HFFc6 (cell line): ENCODE measurements around the gene CCDC12. TPM values are rescaled to one million over a fixed set of nuclear protein-coding genes. Genes with fewer than 3 reads are reported as not detected.

Experiments
- DNase-seq: peaks from one replicate; pipeline ENCODE4 v3.0.0-alpha.2; 2018
- H3K27ac Mint-ChIP-seq: 2 replicates; pipeline ENCODE4 v1.8.0; 2020; ENCODE audit warnings: mild to moderate bottlenecking, mixed read lengths
- H3K27me3 Mint-ChIP-seq: 2 replicates; pipeline ENCODE4 v1.8.0; 2021; ENCODE audit warnings: mild to moderate bottlenecking, moderate library complexity, mixed read lengths; ENCODE audit not compliant: insufficient read depth
- H3K36me3 Mint-ChIP-seq: 2 replicates; pipeline ENCODE4 v1.8.0; 2021; ENCODE audit warnings: low read depth, mixed read lengths
- H3K4me1 Mint-ChIP-seq: 2 replicates; pipeline ENCODE4 v1.8.0; 2020; ENCODE audit warnings: low read depth, mixed read lengths
- H3K4me3 Mint-ChIP-seq: 2 replicates; pipeline ENCODE4 v1.8.0; 2020; ENCODE audit warnings: mild to moderate bottlenecking, moderate library complexity, mixed read lengths
- H3K9me3 Mint-ChIP-seq: 2 replicates; pipeline ENCODE4 v1.8.0; 2020; ENCODE audit warnings: mild to moderate bottlenecking, mixed read lengths
- total RNA-seq, 6 experiments: library from RNA; stranded (reverse); fragmentation: NEBNext Ultra II Directional; extraction: Animal tissue kit (Norgen Biotek cat#: 25700); gene quantifications; 2 replicates in 1 of 6; 3 replicates in 5 of 6; pipeline ENCODE4 v1.2.3, GENCODE V29; 2021
- TF ChIP-seq, protein P1 (sequence below): fragments of 200-600 bp; sonication (generic); IDR thresholded peaks from 2 replicates; pipeline ENCODE4 v1.5.0; 2021; ENCODE audit warnings: antibody characterized with exemption, mild to moderate bottlenecking

Gene CCDC12
- total RNA-seq, 6 experiments from 2014 or later, result 21.3 to 27.9 (median 27.2) TPM

DNA sequence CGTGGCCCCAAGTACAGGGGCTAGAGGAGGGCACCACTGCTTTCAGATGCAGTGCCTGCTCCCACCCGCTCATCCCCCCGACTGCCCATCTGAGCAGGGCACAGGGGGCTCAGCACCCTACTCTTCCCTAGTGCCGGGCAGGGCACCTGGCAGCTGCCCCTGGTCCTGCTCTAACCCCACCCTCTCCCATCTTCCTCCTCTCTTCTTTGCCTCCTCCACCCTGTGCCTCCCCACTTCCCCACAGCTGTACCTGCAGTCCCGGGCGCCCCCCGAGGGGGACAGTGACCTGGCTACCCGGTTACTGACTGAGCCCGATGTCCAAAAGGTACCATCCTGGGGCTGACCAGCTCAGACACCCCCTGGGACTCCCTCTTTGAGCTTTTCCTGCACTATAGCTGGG is 15.7 kb upstream of the CCDC12 start:
- H3K9me3 Mint-ChIP-seq, result no peaks in the 10 kb centered on the region
- TF ChIP-seq, protein P1, sequence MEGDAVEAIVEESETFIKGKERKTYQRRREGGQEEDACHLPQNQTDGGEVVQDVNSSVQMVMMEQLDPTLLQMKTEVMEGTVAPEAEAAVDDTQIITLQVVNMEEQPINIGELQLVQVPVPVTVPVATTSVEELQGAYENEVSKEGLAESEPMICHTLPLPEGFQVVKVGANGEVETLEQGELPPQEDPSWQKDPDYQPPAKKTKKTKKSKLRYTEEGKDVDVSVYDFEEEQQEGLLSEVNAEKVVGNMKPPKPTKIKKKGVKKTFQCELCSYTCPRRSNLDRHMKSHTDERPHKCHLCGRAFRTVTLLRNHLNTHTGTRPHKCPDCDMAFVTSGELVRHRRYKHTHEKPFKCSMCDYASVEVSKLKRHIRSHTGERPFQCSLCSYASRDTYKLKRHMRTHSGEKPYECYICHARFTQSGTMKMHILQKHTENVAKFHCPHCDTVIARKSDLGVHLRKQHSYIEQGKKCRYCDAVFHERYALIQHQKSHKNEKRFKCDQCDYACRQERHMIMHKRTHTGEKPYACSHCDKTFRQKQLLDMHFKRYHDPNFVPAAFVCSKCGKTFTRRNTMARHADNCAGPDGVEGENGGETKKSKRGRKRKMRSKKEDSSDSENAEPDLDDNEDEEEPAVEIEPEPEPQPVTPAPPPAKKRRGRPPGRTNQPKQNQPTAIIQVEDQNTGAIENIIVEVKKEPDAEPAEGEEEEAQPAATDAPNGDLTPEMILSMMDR, result no peak
- H3K36me3 Mint-ChIP-seq, result no peaks in the 10 kb centered on the region
- no peaks in the 10 kb centered on the region for H3K4me1 Mint-ChIP-seq
- H3K27me3 Mint-ChIP-seq, result peaks cover 2% of the 10 kb centered on the region
- no peak overlapping the region for H3K4me3 Mint-ChIP-seq
- no peak for DNase-seq
- H3K27ac Mint-ChIP-seq, result no peak overlapping the region

DNA sequence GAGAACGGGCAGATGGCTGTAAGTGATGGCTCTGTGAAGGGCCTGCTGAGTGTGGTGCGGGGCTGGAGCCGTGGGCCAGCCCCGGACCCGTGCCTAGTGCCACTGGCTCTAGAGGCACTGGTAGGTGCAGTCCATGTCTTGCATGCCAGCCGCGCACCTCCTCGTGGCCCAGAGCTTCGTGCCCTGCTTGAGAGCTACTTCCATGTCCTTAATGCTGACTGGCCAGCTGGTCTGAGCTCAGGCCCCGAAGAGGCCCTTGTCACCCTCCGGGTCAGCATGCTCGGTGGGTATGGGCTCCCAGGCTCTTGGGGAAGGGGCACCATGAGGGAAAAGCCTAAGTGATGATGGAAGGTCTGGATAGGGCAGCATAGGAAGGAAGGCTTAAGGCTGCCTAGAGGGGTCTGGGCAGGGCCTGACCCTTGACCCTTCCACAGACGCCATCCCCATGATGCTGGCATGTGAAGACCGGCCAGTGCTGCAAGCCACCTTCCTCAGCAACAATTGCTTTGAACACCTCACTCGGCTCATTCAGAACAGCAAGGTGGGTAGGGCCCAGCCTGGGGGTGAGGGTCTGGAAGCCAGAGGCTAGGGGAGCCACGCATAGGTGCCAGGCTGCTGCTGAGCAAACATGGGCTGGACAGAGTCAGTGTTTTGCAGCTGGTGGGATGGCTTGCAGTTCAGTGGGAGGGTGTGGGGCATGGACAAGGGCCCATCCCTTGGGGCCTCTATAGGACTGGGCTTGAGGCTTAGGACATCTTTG is 15.0 kb upstream of the CCDC12 start:
- no peak overlapping the region for H3K4me3 Mint-ChIP-seq
- H3K9me3 Mint-ChIP-seq, result no peaks in the 10 kb centered on the region
- TF ChIP-seq, protein P1, result no peak
- peaks cover 2% of the 10 kb centered on the region for H3K27me3 Mint-ChIP-seq
- H3K27ac Mint-ChIP-seq, result no peak overlapping the region
- DNase-seq, result no peak
- no peaks in the 10 kb centered on the region for H3K36me3 Mint-ChIP-seq
- H3K4me1 Mint-ChIP-seq, result no peaks in the 10 kb centered on the region

DNA sequence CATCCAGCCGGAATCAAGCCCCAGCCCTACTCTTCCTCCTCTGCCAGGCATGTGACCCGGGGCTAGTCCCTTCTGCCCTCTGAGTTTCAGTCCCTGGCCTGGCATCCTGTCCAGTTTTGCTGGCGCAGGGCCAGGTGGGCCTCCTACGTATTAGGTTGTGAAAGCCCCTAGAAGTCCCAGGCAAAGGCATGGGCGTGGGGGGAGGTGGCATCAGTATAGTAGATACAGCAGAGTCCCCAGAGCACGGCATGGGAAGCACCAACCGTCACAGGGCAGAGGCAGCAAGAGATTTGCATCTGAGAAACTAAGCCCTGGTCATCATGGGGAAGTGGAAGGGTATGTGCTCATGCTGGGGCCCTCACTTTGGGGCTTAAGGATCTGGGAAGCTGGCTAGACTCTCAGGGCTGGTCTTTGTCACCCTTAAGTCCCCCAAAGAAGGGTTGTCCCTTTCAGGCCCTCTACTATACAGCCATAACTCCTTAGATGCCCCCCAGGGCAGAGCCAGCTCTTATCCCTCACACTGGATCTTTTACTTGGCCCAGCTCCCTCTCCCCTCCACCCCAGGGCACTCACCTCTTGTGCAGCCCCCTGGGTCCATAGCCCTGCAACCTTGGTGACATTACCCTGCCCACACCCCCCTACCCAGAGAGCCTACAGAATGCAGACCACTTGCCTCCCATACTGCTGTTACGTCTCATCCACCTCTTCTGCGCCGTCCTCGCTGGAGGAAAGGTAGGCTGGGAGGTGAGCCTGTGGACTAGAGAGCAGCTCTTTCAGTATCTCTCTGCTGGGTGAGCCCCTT is 14.2 kb upstream of the CCDC12 start:
- Mint-ChIP-seq H3K4me1 (no peaks in the 10 kb centered on the region), H3K4me3 (no peak overlapping the region), H3K27ac (no peak overlapping the region), H3K27me3 (peaks cover 2% of the 10 kb centered on the region), H3K36me3 (no peaks in the 10 kb centered on the region), H3K9me3 (no peaks in the 10 kb centered on the region)
- TF ChIP-seq, protein P1, result no peak
- DNase-seq, result no peak

DNA sequence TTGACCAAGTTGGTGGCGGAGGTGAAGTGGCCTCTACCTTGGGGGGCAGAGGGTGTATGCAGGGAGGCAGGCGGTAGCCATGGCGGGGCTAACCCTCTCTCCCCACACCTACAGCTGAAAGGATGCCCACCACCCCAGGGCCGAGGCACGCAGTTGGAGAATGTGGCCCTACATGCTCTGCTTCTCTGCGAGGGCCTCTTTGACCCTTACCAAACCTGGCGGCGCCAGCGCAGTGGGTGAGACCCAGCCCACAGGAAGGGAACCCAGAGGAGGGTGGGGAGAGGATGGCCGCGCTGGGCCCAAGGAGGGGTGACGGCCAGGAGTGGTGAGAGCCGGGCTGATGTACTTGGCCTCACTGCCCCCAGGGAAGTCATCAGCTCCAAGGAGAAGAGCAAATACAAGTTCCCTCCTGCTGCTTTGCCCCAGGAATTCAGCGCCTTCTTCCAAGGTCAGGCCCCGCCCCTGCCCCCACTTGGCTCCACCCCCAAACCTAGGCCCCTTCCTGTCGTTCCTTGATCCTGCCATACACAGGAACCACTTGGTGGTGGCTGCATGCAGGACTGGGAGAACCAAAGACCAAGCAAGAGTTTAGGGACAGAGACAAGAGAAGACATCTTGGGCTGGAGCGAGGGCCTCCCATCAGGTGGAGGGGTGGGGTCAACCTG is 12.7 kb upstream of the CCDC12 start:
- peaks cover 2% of the 10 kb centered on the region for H3K27me3 Mint-ChIP-seq
- H3K4me3 Mint-ChIP-seq, result no peak overlapping the region
- TF ChIP-seq, protein P1, result no peak
- H3K27ac Mint-ChIP-seq, result no peak overlapping the region
- H3K4me1 Mint-ChIP-seq, result no peaks in the 10 kb centered on the region
- H3K36me3 Mint-ChIP-seq, result no peaks in the 10 kb centered on the region
- no peaks in the 10 kb centered on the region for H3K9me3 Mint-ChIP-seq
- no peak for DNase-seq

DNA sequence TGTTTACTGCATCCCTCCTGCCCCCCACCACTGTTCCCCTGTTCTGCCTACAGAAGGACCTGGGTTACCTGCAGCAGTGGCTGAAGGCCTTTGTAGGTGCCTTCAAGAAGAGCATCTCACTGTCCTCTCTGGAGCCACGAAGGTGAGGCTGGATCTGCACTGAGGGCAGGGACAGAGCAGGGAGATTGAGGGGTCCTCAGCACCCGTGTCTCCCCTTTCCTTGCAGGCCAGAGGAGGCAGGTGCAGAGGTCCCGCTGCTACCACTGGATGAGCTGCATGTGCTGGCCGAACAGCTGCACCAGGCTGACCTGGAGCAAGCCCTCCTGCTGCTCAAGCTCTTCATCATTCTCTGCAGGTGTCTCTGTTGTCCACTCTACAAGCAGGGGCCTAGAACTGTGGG is 12.1 kb upstream of the CCDC12 start:
- TF ChIP-seq, protein P1, result no peak
- no peaks in the 10 kb centered on the region for H3K9me3 Mint-ChIP-seq
- H3K4me3 Mint-ChIP-seq, result no peak overlapping the region
- H3K27me3 Mint-ChIP-seq, result peaks cover 2% of the 10 kb centered on the region
- DNase-seq, result no peak
- no peaks in the 10 kb centered on the region for H3K4me1 Mint-ChIP-seq
- no peak overlapping the region for H3K27ac Mint-ChIP-seq
- no peaks in the 10 kb centered on the region for H3K36me3 Mint-ChIP-seq
